IPS DF 19.7 (cell line): ENCODE measurements around the gene B3GNT3.
"Not testable (repeated sequence)": the region's sequence is repeated elsewhere in the genome, so short reads cannot be mapped to it uniquely, and the experiment has no call there.

ENCODE experiments used
- DNase-seq: peaks from one replicate; pipeline ENCODE4 v3.0.0-alpha.2; 2013; ENCODE audit warnings: low read depth, low spot score

The B3GNT3 gene

DNA sequence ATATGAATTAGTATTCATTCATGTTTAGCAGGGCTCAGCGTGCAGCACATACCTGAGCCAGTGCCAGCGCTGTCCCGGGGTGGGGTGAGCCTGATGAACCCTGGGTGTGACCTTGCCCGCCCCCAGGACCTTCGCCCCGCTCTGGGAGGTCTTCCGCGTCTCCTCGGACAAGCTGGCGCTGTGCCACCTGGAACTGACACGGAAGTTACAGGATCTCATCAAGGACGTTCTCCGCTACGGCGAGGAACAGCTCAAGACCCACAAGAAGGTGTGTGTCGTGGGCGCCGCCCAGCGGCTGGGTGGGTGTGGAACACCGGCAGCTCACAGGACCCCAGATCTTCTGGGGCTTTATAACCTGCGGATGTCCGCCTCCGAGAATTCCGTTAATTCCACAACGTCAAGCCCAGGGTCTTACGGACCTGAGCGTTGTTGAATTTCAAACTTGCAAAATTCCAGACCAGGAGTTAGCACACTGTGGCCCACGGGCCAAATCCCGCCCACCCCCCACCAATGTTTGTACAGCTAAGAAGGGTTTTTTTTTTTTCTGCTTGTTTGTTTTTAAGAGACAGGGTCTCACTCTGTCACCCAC is 28.3 kb upstream of the B3GNT3 start:
- peak; percentile 78 for DNase-seq

- no peak for DNase-seq
These were observed 27.4 kb upstream of the B3GNT3 start for GRCh38 chr19:17767559-17767958.

DNA sequence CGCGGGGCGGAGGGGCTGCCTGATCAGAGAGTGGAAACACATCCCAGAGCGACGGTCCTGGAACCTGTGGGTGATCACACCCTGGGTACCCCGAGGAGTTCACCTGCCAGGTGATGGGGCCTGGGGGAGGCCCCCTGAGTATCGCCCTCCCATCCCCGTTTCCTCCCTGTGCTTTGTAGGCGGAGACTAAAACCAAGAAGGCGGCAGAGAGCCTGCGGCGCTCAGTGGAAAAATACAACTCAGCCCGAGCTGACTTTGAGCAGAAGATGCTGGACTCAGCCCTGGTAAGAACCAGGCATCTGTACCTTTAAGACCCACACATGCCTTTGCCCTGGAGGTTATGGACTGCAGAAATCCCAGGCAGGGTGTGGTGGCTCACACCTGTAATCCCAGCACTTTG is 24.3 kb upstream of the B3GNT3 start:
- DNase-seq: no peak

DNA sequence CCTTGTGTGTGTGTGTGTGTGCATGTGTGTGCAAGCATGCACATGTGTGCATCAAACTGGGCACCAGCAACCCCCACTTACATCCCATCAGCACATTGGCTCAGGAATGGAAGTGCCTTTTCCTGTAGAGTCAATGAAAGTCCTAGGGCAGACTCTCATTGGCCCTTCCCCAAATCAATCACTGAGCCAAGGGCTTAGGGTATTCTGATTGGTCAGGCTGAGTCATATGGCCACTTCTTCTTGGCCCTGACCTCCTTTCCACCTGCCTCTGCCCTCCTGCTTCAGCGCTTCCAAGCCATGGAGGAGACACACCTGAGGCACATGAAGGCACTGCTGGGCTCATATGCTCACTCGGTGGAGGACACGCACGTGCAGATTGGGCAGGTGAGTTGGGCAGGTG is 22.8 kb upstream of the B3GNT3 start:
- DNase-seq: no peak

DNA sequence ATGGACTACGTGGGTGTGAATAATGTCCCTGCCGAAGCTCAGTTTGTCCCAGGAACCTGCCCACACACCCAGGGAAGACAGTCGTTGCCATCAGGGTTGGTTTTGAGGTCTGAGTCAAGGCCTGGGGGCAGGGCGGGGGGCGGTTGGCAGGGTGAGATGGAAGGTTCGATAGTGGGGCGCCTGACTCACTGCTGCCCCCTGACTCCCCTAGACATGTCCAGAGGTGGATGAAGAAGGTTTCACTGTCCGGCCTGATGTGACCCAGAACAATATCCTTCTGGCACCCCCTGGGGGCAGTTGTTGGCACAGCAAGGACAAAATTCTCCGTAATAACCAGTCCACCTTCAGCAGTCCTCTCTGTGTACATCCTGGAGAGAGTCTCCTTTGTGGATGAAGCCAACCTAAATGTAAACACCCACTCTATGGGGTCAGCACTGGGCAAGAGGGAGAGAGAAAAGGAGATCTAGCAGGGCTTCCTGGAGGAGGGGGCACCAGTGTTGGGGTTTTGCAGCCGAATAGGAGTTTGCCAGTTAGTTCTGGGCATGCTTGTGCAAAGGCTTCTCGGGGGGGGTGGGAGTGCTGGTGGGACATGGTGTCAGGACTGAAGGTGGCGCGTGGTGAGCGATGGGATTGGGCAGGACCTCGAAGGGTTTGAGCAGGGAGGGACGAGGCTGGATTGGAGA is 19.6 kb upstream of the B3GNT3 start:
- no peak for DNase-seq

GRCh38 chr19:17775991-17776803 is 18.7 kb upstream of the B3GNT3 start:
- no peak for DNase-seq

DNA sequence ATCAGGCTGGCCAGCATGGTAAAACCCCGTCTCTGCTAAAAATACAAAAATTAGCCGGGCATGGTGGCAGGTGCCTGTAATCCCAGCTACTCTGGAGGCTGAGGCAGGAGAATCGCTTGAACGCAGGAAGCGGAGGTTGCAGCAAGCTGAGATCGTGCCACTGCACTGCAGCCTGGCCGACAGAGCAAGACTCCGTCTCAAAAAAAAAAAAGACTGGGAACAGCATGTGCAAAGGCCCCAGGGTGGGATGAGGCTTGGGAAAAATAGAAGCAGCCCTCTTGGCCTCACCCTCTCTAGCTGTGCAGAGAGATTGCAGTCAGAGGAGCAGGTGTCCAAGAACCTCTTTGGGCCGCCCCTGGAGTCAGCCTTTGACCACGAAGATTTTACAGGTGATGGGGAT is 17.1 kb upstream of the B3GNT3 start:
- not testable (repeated sequence) for DNase-seq

DNA sequence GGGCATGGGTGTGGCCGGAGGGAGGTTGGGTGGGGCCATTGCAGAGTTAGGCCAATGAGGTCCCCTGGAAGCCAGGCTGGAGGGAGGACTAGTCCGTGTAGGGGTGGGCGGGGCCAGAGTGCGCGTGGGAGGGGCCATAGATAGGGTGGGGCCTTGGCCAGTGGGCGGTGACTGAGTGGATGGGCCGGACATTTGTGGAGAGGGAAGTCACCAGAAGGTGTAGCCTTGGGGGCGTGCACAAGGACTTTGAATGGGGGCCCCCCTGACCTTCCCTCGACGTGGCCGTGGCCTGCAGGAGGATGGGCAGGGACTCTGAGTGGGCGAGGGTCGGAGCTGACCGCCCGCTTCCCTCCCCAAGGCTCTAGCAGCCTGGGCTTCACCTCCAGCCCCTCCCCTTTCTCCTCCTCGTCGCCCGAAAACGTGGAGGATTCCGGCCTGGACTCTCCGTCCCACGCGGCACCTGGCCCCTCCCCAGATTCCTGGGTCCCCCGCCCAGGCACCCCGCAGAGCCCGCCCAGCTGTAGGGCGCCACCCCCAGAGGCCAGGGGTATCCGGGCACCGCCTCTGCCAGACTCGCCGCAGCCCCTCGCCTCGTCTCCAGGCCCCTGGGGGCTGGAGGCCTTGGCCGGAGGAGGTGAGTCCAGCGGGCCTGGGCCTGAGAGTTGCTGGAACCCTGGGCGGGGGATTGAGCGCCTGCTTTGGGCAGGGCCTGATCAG is 16.5 kb upstream of the B3GNT3 start:
- no peak for DNase-seq

DNA sequence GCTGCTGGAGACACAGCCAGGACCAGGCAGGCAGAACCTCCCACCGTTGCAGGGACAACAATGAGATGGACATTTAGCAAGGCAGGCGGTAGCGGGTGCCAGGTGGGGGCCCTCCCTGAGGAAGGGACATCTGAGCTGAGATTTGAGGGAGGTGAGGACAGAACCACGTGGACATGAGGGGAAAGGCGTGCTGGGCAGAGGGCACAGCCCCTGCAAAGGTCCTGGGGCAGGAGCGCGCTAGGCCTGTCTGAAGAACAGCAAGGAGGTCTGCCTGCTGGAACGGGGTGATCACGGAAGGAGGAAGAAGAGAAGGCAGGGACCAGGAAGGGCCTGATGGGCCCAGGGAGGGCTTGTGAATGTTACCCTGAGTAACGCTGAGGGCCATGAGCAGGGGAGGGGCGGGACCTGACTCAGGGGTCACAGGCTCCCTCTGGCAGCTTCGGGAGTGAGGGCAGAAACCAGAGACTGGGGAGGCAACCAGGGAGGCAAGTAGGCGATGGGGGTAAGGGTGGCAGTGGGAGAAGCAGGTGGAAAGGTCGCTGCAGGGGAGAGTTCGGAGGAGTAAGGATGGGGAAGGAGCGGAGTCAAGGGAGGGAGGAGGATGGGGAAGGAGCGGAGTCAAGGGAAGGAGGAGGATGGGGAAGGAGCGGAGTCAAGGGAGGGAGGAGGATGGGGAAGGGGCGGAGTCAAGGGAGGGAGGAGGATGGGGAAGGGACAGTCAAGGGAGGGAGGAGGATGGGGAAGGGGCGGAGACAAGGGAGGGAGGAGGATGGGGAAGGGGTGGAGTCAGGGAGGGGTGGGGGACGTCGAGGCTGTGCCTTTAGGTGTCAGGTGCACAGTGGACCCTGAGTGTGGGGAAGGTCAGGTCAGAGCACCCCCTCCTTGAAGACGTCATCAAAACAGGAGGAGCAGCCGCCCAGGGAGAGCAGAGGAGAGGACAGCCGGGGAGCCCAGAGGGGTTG is 15.7 kb upstream of the B3GNT3 start:
- DNase-seq: peak; percentile 88

- DNase-seq: no peak
These were observed 14.2 kb upstream of the B3GNT3 start for GRCh38 chr19:17780781-17781180.

- not testable (repeated sequence) for DNase-seq
These were observed 11.2 kb upstream of the B3GNT3 start for GRCh38 chr19:17783721-17784120.

DNA sequence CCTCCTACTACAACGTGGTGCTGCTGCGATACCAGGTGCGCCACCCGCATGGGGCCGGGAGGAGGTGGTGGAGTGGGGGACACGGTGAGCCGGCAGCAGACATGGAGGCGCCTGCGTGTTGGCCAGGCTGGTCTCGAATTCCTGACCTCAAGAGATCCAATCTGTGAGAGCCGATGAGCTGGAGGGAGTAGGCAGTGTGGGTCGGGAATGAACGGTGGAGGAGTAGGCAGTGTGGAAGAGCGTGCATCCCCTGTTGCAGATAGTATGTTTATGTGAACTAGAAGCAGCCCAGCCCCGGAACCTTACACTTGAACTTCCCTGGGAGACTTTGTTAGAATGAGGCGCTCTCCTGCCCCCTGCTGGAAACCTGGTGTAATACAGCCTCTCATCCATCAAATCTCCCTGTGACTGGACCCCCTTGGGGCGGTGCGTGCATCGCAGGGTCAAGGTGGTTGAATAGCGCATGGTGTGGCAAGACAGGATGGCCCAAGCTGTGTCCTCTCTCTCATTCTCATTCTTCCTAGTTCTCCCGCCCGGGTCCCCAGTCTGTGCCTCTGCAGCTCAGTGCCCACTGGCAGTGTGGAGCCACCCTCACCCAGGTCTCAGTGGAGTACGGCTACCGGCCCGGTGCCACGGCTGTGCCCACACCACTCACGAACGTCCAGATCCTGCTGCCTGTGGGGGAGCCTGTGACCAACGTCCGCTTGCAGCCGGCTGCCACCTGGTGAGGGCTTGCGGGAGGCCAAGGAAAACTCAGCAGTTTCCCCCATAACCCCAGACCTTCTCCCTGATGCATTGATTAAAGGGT is 10.5 kb upstream of the B3GNT3 start:
- DNase-seq: no peak

DNA sequence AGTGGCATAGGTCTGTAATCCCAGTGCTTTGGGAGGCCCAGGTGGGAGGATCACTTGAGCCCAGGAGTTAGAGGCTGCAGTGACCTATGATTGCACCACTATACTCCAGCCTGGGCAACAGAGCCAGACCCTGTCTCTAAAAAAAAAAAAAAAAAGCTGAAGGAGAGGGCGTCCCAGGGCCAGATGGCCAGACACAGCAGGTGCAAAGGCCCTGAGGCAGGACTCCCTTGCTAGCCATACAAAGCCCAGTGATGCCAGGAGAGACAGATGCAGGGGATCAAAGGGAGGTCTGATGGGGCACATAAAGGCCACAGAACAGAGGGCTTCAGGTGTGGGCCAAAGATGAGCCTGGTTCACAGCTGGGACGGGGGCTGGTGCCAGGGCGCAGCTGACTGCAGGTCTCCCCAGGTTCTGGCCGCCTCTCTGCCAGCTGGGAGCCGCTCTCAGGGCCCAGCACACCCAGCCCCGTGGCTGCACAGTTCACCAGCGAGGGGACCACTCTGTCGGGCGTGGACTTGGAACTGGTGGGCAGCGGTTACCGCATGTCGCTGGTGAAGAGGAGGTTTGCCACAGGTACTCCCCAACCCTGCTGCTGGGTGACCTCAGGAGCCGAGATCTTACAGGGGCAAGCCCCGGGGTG is 7.5 kb upstream of the B3GNT3 start:
- DNase-seq: no peak

DNA sequence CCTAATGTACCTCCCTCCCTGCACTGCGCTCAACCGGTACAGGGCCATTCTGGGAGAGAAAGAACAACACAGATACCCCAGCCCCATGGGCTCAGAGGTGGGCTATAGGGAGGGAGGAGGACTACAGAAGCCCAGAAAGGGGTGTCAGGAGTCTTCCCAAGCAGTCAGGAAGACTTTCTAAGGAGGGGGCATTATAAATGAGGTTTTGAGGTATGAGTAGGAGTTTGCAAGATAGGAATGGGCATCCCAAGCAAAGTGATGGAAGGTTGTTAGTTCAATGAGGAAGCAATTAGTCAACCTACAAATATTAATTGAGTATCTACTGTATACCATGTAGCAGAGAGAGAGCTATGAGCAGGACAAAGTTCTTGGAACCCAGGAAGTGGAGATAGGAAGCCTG is 6.3 kb upstream of the B3GNT3 start:
- no peak for DNase-seq

DNA sequence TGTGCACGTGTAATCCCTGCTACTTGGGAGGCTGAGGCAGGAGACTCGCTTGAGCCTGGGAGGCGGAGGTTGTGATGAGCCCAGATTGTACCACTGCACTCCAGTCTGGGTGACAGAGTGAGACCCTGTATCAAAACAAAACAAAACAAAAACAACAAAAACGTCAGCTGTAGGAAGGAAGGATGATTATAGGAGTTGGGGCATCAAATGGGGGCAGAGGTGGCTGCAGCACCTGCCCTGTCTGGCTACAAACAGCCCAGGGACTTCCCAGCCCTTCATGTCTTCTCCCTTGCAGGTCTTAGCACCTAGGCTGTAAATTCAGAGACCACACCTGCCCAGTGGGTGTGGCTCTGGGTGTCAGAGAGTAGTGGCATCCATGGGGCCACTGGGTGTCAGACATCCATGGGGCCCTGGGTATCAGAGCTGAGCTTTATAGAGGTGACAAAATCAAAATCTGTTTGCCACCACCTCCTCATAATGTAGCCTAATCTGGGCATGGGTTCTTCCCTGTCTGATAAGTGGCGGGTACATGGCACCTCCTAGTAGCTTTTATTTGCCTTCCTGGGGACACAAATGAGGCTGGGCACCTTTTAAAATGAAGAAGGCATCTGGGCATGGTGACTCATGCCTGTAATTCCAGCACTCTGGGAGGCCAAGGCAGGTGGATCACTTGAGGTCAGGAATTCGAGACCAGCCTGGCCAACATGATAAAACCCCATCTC is 4.7 kb upstream of the B3GNT3 start:
- no peak for DNase-seq

GRCh38 chr19:17794412-17794730 is 567 bp upstream of the B3GNT3 start:
- no peak for DNase-seq

GRCh38 chr19:17795495-17795856 is 538 bp downstream of the B3GNT3 start:
- DNase-seq: no peak

GRCh38 chr19:17796013-17796837 is 1.3 kb downstream of the B3GNT3 start:
- DNase-seq: no peak
